HEK293T (cell line): ENCODE data around the gene BACH2.
"Not testable (repeated sequence)": the region's sequence is repeated elsewhere in the genome, so short reads cannot be mapped to it uniquely, and the experiment has no call there.

Source experiments
- CTCF ChIA-PET: fragments of 350-600 bp; formaldehyde crosslinking; extraction: SDS; loops from one replicate; lab custom pipeline; 2021; ENCODE audit warnings: antibody characterized with exemption, inconsistent platforms; lab: Yijun Ruan, JAX
- POLR2A ChIA-PET: fragments of 350-600 bp; formaldehyde crosslinking; extraction: SDS; loops from one replicate; lab custom pipeline; 2020; ENCODE audit warnings: antibody characterized with exemption, inconsistent platforms; lab: Yijun Ruan, JAX
- DNase-seq: peaks from one replicate; pipeline ENCODE4 v3.0.0; 2012; ENCODE audit warnings: mixed read lengths; ENCODE audit errors: extremely low spot score
- ARNT ChIP-seq: fragments of 450-650 bp; IDR thresholded peaks from 2 replicates; pipeline ENCODE4 v1.6.1; 2017; ENCODE audit warnings: mild to moderate bottlenecking
- BHLHE40 ChIP-seq: fragments of 450-650 bp; IDR thresholded peaks from 2 replicates; pipeline ENCODE4 v1.6.1; 2016; ENCODE audit warnings: mild to moderate bottlenecking, moderate library complexity, borderline replicate concordance
- CTBP1 ChIP-seq: fragments of 450-650 bp; IDR thresholded peaks from 2 replicates; pipeline ENCODE4 v1.6.1; 2016; ENCODE audit warnings: borderline replicate concordance
- ELF4 ChIP-seq: fragments of 450-650 bp; IDR thresholded peaks from 2 replicates; pipeline ENCODE4 v1.6.1; 2017; ENCODE audit warnings: antibody characterized with exemption
- FOXA1 ChIP-seq: fragments of 450-650 bp; IDR thresholded peaks from 2 replicates; pipeline ENCODE4 v1.6.1; 2016; ENCODE audit warnings: mild to moderate bottlenecking
- FOXK2 ChIP-seq: fragments of 450-650 bp; IDR thresholded peaks from 2 replicates; pipeline ENCODE4 v1.6.1; 2016; ENCODE audit warnings: mild to moderate bottlenecking
- FOXM1 ChIP-seq: fragments of 450-650 bp; IDR thresholded peaks from 2 replicates; pipeline ENCODE4 v1.6.1; 2017; ENCODE audit warnings: mild to moderate bottlenecking, borderline replicate concordance
- HDGF ChIP-seq: fragments of 450-650 bp; IDR thresholded peaks from 2 replicates; pipeline ENCODE4 v1.6.1; 2017; ENCODE audit warnings: antibody characterized with exemption, borderline replicate concordance
- L3MBTL2 ChIP-seq: fragments of 450-650 bp; conservative IDR thresholded peaks from 2 replicates; pipeline ENCODE4 v1.6.1; 2016; ENCODE audit warnings: mild to moderate bottlenecking
- LEF1 ChIP-seq: fragments of 450-650 bp; IDR thresholded peaks from 2 replicates; pipeline ENCODE4 v1.6.1; 2017; ENCODE audit warnings: mild to moderate bottlenecking, borderline replicate concordance
- NFRKB ChIP-seq: fragments of 450-650 bp; IDR thresholded peaks from 2 replicates; pipeline ENCODE4 v1.6.1; 2016; ENCODE audit warnings: mild to moderate bottlenecking, moderate library complexity
- PKNOX1 ChIP-seq: fragments of 450-650 bp; IDR thresholded peaks from 2 replicates; pipeline ENCODE4 v1.6.1; 2016
- SP1 ChIP-seq: fragments of 450-650 bp; IDR thresholded peaks from 2 replicates; pipeline ENCODE4 v1.6.1; 2017
- SUZ12 ChIP-seq: fragments of 450-650 bp; IDR thresholded peaks from 2 replicates; pipeline ENCODE4 v1.6.1; 2016; ENCODE audit warnings: mild to moderate bottlenecking
- TARDBP ChIP-seq: fragments of 450-650 bp; IDR thresholded peaks from 2 replicates; pipeline ENCODE4 v1.6.1; 2016
- ZNF384 ChIP-seq: fragments of 450-650 bp; IDR thresholded peaks from 2 replicates; pipeline ENCODE4 v1.6.1; 2016

Gene BACH2

DNA sequence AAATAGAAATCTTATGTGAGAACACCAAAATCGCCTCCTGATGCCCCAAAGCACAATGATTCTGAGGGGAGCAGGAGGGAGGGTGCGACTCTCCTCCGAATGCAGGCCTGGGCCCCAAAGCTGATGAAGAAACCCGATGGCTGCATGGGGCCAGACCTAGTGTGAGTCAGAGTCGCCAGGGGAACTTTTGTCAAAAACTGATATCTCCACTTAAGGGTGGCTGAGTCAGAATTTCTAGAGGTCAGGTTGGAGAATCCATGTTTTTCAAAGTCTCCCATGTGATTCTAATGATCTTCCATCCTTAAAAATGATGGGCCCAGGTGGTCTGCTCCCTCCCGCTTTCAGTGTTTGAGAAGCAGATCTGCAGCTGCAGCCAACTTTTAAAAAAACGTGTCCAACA, 172.8 kb downstream of the BACH2 start:
- no peak for DNase-seq
- CTCF ChIA-PET = no interaction called here
- POLR2A ChIA-PET = no interaction called here
- TF ChIP-seq TARDBP (no peak), FOXK2 (no peak), LEF1 (no peak), BHLHE40 (no peak), FOXA1 (no peak), SUZ12 (no peak), HDGF (no peak), FOXM1 (no peak), L3MBTL2 (no peak), ELF4 (no peak), CTBP1 (no peak), SP1 (no peak)

DNA sequence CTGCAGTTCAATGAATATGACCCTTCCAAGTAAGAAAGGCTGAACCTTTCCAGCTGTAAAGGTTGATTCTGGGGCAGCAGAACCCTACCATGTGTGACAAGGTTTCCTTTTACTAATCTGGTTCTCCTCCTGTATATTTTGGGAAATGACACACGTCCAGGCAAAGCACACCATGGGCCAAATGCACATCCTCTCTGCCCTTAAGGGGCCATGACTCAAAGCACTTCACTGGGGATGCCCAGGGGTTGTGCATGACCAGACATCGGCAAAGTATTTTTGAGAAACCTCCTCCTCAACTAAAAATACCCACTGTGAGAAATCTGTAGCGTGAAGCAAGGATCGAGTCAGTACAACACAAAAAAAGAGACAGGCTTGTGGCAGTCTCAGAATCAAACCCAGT, 174.7 kb downstream of the BACH2 start:
- TF ChIP-seq PKNOX1 (no peak), BHLHE40 (no peak), HDGF (no peak), FOXA1 (no peak), ZNF384 (no peak), SUZ12 (no peak), SP1 (no peak), ELF4 (no peak), FOXM1 (no peak), NFRKB (no peak), L3MBTL2 (no peak), TARDBP (no peak), FOXK2 (no peak)

DNA sequence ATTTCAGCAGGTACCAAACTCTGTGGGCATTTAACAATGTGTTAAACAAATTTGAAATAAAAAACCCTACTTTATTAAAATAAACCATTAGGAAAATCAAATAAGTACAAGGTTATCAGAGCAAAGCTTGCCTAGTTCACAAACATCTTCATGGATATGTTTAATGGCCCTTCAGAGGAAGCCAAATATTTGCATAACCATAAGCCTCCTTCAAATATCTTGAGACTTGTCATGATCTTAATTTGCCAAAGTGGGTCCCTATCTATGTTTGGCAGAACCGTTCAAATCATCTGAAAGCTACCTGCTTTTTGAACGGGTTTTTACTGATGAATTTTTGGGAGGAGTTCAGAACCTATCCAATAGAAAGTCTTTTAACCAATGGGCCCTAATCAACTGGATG, 176.3 kb downstream of the BACH2 start:
- CTCF ChIA-PET = no interaction called here
- no peak for TF ChIP-seq PKNOX1
- POLR2A ChIA-PET = no interaction called here
- DNase-seq = no peak

More for the DNA sequence above, 174.7 kb downstream of the BACH2 start:
- ChIA-PET CTCF (no interaction called here), POLR2A (no interaction called here)
- no peak for DNase-seq

DNA sequence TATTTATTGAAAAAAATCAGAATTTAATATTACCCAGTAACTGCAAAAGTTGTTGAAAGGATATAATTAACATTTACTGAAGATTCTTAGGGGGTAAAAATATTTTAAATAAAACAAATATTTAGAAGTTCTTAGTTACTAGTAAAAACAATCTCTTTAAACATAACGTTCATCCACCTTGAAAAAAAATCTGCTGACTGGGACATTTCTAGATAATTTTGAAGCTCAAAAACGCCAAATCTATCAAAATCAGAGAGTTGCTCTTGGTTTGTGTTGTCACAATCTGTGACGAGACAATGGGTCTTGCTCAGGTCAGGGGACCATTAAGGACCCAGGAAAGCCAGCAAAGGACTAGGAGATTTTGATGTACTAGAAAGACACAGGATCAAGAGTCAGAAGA, 177.0 kb downstream of the BACH2 start:
- DNase-seq = no peak
- ChIA-PET POLR2A (no interaction called here), CTCF (no interaction called here)
- TF ChIP-seq LEF1 (no peak), SP1 (no peak), FOXM1 (no peak), SUZ12 (no peak), L3MBTL2 (no peak), ELF4 (no peak)

DNA sequence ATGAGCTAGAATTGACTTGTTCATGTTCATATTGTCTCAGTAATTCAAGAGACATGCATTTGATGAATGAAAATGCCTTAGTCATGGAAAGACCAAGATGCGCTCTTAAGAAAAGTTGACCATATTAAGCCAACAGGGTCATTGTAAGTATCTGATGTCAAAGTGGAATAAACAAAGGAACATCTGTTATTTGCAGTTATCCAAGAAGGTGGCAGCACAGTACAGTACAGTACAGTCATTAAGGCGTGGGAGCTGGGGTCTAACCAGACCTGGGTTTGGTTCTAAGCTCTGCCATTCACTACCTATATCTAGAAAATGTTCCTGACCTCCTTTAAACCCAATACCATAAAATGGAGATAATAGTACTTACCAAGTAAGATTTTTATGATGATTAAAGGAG, 178.1 kb downstream of the BACH2 start:
- CTCF ChIA-PET = interaction anchor here (0.6 kb wide), 1 partner anchor 616 kb away, joined by 3 read pairs; no protein-coding TSS in a partner anchor
- TF ChIP-seq ARNT (no peak), HDGF (no peak), SP1 (no peak), BHLHE40 (no peak)
- DNase-seq = no peak
- POLR2A ChIA-PET = interaction anchor here (1.5 kb wide), 1 partner anchor 13 kb away, joined by 4 read pairs; no protein-coding TSS in a partner anchor

DNA sequence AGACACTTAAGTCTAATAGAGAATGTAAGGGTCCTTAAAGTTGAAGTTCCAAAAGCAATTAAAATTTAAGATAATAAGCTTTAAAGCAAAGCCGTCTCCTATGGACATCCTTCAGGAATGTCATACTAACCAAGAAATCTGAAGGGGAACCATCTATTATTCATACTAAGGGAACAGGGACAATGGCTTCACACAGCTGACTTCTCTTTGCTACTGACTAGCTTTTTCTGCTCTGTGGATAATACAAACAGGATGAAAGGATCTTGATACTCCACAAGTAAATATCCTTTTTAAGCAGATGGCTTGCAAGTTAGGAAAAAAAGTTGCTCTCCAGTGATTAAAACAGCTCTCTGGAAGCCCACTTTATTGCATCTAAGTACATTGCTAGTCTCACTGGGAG, 178.6 kb downstream of the BACH2 start:
- ChIA-PET CTCF (interaction anchor here (0.6 kb wide), 1 partner anchor 615 kb away, joined by 3 read pairs; no protein-coding TSS in a partner anchor), POLR2A (interaction anchor here (1.5 kb wide), 1 partner anchor 14 kb away, joined by 4 read pairs; no protein-coding TSS in a partner anchor)
- DNase-seq = no peak
- no peak for TF ChIP-seq LEF1

DNA sequence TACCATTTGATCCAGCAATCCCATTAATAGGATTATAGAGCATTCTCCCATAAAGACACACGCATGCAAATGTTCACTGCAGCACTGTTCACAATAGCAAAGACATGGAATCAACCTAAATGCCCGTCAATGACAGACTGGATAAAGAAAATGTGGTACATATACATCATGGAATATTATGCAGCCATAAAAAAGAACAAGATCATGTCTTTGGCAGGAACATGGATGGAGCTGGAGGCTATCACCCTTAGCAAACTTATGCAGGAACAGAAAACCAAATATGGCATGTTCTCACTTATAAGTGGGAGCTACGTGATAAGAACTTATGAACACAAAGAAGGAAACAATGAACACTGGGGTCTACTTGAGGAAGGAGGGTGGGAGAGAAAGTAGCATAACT, 180.5 kb downstream of the BACH2 start:
- POLR2A ChIA-PET, CTCF ChIA-PET, DNase-seq: not testable (repeated sequence)

DNA sequence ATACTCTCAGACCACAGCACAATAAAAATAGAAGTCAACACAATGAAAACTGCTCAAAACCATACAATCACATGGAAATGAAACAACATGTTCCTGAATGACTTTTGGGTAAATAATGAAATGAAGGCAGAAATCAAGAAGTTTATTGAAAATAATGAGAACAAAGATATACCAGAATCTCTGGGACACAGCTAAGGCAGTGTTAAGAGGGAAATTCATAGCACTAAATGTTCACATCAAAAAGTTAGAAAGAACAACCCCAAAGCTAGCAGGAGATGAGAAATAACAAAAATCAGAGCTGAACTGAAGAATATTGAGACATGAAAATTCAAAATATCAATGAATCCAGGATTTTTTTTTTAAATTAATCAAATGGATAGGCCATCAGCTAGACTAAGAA, 183.3 kb downstream of the BACH2 start:
- CTCF ChIA-PET = no interaction called here

More for the DNA sequence above, 183.3 kb downstream of the BACH2 start:
- TF ChIP-seq NFRKB (no peak), CTBP1 (no peak), PKNOX1 (no peak), L3MBTL2 (no peak), SUZ12 (no peak), BHLHE40 (no peak), SP1 (no peak), FOXA1 (no peak), LEF1 (no peak), FOXK2 (no peak), ARNT (no peak), FOXM1 (no peak), ZNF384 (no peak)
- DNase-seq = no peak
- POLR2A ChIA-PET = no interaction called here
